NCI-H1694 (cell line): ENCODE data around the gene FIBIN.
"Not testable (repeated sequence)": the region's sequence is repeated elsewhere in the genome, so short reads cannot be mapped to it uniquely, and the experiment has no call there.

Source experiments
- DNase-seq: peaks from one replicate; lab custom pipeline; 2025; lab: John Stamatoyannopoulos, UW

Gene FIBIN

GRCh38 chr11:26977209-26977608, 16.7 kb upstream of the FIBIN start:
- not testable (repeated sequence) for DNase-seq

DNA sequence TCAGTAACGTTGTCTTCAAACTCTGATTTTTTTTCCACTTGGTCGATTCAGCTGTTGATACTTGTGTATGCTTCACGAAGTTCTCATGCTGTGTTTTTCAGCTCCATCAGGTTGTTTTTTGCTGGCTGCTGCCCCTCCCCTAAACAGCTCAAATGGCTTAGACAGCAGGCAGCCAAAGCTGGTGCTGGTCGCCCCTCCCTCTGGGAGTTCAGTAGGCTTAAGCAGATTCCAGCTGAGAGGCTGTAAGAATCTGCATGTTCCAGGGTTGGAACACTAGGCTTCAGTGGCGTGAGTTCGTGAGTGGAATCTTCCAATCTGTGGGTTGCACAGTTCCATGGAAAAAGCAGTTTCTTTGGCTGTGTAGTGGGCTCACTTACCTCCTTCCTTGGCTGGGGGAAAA, 10.3 kb upstream of the FIBIN start:
- DNase-seq, result no peak

DNA sequence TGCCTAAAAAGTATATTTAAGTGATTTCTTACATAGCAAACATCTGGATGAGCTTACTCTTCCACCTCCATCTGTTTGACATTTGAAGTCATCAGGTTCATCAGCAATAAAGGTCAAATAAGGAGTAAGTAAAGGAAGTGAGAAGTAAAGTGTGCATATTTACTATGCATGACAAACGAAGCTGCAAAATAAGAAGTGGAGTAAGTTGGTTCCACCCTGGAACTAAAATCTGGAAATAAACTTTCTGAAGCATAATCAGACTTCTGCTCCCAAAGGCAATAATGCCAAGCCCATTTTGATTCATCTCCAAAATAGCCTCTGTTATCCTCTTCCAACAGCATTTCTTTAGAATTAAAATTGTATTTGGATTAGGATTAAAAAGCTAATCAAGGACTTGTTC, 8.4 kb upstream of the FIBIN start:
- no peak for DNase-seq

DNA sequence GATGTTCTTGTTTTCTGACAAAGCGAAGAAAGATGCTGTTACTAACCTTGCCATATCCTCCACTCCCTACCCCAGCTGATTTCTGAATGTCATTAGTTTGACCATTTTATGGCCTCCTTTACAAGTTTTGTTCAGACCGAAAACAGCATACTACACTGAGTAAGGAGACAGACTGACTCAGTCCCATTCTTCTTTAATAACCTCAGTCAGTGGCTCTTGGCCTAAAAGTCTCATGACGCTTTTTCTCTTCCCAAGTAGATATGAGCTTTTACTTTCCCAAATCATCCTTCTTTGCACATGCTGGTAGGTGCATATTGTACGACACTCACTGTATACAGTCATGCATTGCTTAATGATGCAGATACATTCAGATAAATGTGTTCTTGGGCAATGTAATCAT, 8.0 kb upstream of the FIBIN start:
- no peak for DNase-seq

GRCh38 chr11:26987272-26987671, 6.6 kb upstream of the FIBIN start:
- no peak for DNase-seq

- no peak for DNase-seq
Measured at GRCh38 chr11:26987731-26988130, 6.2 kb upstream of the FIBIN start.

DNA sequence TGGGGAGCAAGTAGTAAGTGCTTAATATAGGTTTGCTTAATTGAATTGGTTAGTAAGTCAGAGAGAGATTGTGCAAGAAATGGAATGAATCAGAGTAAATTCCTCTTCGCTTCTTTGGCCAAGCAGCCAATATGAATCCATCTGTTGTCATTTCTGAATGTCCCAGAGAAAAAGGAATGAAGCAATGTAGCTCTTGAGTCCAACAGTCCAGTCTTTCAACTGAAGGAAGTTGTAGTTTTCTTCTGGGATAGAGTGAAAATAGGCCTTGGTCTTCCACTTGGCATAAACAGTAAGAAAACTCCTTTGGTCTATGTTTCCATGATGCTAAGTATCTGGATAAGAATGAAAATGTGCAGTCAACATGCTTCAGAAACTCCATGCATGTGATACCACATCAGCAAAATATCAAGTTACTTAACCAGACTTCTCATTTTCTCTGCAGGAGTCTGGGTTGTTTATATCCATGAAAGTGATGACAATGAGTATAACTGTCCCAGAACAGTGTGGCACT, 1.8 kb upstream of the FIBIN start:
- no peak for DNase-seq

DNA sequence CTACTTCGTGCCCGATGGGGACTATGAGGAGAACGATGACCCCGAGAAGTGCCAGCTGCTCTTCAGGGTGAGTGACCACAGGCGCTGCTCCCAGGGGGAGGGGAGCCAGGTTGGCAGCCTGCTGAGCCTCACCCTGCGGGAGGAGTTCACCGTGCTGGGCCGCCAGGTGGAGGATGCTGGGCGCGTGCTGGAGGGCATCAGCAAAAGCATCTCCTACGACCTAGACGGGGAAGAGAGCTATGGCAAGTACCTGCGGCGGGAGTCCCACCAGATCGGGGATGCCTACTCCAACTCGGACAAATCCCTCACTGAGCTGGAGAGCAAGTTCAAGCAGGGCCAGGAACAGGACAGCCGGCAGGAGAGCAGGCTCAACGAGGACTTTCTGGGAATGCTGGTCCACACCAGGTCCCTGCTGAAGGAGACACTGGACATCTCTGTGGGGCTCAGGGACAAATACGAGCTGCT, 751 bp downstream of the FIBIN start:
- no peak for DNase-seq

DNA sequence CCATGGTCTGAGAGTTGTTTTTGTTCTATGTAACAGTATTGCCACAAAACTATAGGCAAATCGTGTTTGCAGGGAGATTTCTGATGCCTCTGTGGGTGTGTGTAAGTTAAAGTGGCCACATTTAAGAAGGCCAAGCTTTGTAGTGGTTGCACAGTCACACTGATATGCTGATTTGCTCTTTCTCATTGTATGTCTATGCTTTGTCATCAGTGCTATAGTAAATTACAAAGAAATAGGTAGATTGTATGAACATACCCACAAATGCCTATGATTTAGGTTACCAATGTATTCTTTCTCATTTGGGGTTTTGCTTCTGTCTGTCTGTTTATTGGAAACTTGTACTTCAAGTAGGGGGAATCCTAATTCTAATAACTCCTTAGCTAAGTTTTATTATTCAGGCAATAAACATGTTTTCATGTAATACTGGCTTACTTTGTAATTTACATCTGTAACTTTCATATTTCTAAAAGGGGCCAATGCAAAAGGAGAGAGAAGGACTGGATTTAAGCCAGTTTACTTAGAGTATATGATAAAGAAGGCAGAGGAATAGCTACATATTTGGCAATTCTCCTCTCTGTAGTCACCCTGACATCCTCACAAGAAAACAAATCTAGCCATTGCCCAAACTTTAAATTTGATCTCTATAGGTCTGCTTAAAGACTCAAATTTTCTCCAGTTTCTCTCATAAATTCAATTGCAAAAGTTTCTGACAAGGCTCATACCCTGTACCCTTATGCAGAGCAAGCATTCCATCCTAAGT, 2.0 kb downstream of the FIBIN start:
- DNase-seq, result no peak

- DNase-seq, result no peak
Measured at GRCh38 chr11:26997378-26997777, 3.5 kb downstream of the FIBIN start.

DNA sequence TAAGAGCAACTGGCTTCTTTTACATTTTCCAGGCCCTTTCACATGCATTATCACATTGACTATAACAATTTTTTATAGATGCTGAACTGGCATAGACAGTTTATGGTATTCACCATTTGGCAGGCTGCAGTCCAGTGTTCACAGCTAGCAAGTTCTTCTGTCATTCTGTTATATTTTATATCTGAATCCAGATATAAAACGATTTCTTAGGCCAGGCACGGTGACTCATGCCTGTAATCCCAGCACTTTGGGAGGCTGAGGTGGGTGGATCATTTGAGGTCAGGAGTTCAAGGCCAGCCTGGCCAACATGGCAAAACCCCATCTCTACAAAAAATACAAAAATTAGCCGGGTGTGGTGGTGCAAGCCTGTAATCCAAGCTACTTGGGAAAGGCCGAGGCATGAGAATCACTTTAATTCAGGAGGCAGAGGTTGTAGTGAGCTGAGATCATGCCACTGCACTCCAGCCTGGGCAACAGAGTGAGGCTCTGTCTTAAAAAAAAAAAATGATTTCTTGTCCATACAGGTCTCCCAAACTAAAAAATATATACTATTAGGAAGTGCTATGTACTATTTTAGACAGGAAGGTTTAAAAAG, 7.3 kb downstream of the FIBIN start:
- not testable (repeated sequence) for DNase-seq

- no peak for DNase-seq
Measured at GRCh38 chr11:27002431-27002830, 8.5 kb downstream of the FIBIN start.

GRCh38 chr11:27002838-27003237, 8.9 kb downstream of the FIBIN start:
- no peak for DNase-seq

DNA sequence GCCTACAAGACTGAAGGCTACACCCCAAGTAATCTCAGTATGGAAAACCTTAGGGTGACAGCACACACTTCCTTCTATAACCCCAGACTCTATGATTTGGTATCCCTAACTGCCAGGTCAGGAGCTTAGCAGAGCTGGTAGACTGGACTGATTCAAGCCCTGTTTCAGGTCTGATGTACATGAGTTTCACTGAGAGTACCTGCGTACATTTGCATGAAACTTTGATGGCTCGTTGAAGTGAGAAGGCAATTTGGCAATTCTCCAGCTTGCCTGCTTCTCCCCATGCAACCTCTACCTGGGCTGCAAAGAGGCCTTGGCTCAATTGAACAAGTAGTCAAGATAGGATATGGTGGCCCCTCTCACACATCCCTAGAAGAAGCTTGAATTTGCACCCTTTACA, 10.2 kb downstream of the FIBIN start:
- no peak for DNase-seq

GRCh38 chr11:27008811-27009535, 15.1 kb downstream of the FIBIN start:
- DNase-seq, result no peak

GRCh38 chr11:27011560-27012233, 17.8 kb downstream of the FIBIN start:
- DNase-seq, result no peak

- no peak for DNase-seq
Measured at GRCh38 chr11:27012234-27012921, 18.5 kb downstream of the FIBIN start.

DNA sequence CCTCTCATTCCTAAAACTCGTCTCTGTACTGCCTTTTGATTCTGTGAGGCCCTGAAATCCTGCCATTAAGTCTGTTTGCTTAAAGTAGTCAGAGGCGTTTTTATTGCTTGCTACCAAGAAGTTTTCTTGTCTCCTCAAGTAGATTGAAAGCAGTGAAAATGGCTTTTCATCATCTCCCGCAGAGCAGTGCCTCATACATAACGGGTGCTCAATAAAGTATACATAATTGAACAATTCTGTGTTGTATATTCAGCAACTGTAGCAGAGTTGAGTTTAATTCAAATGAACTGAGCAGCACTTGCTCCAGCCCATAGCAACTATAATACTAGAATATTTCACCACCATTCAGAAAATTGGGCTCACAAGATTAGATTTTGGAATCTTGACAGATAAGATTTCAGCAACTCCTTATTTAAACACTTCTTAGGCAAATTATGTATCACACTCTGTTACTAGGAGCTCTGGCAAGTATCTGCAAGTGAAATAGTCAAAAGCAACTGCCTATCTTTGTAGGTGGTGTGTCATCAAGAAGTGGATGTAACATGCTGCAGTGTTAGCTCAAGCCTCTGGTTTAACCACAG, 20.0 kb downstream of the FIBIN start:
- DNase-seq, result no peak

DNA sequence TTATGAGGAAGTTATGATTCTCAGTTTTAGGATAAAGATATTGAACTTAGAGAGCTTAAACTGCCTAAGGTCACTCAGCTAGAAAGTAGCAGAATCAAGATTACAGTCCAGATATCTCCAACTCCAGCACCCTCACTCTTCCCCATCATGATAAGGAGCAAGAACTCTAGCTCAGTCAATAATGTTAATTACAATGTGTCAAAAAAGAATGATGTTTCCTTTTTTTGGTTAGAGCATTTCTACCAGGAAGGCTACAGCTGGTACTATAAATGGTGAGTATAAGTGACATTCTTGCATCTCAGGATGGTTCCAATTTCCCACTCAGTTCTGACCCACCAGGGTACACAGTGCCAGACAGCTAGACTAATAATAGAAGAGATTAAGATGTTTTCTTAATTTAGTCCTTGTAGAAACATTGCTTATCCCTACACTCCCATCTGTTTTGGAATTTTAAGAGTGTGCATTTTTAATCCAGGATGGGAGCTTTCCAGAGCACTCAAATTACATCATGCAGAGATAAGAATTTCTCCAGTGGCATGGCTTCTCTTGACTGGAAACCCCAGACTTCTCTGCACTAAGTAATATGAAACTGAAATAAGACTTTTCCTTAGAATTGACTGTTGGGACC, 25.1 kb downstream of the FIBIN start:
- DNase-seq, result no peak

- DNase-seq, result no peak
Measured at GRCh38 chr11:27020751-27021150, 26.8 kb downstream of the FIBIN start.
